Epithelial cell of esophagus (primary cell): ENCODE data around the gene CSNK1G2.

Experiments
- DNase-seq: peaks from one replicate; pipeline ENCODE4 v3.0.0; 2010; ENCODE audit warnings: low read depth
- H3K4me3 ChIP-seq: 2 replicates; pipeline ENCODE4 v1.5.1; 2011; ENCODE audit warnings: mild to moderate bottlenecking, low read length, control low read depth
- CTCF ChIP-seq: IDR thresholded peaks from 2 replicates; pipeline ENCODE4 v1.5.1; 2011; ENCODE audit warnings: low read depth, mild to moderate bottlenecking, low read length, control low read depth, inconsistent platforms; ENCODE audit not compliant: insufficient read depth; ENCODE audit errors: missing control alignments

The CSNK1G2 gene

GRCh38 chr19:1905110-1905862, 35.7 kb upstream of the CSNK1G2 start, which contains the start of the genes ADAT3 and SCAMP4:
Gene ADAT3, plus strand, starts transcription at chr19:1905399. Its CDS starts 6,649 bp downstream, at chr19:1912048.
Gene SCAMP4, plus strand, starts transcription at chr19:1905399. Its CDS starts 9,621 bp downstream, at chr19:1915020.
- TF ChIP-seq CTCF, result no peak
- peak; percentile 100 for DNase-seq
- H3K4me3 ChIP-seq, result peak within 1 kb of the TSS; percentile 64

- H3K4me3 ChIP-seq, result peak overlapping the region; percentile 64
- DNase-seq, result no peak
- TF ChIP-seq CTCF, result no peak
These were observed 35.1 kb upstream of the CSNK1G2 start for GRCh38 chr19:1905863-1906375.

GRCh38 chr19:1906985-1907562, 33.9 kb upstream of the CSNK1G2 start:
- peak overlapping the region; percentile 30 for H3K4me3 ChIP-seq
- no peak for DNase-seq
- no peak for TF ChIP-seq CTCF

- H3K4me3 ChIP-seq, result peak overlapping the region; percentile 30
- DNase-seq, result peak; percentile 76
- TF ChIP-seq CTCF, result no peak
These were observed 33.2 kb upstream of the CSNK1G2 start for GRCh38 chr19:1907563-1908363.

DNA sequence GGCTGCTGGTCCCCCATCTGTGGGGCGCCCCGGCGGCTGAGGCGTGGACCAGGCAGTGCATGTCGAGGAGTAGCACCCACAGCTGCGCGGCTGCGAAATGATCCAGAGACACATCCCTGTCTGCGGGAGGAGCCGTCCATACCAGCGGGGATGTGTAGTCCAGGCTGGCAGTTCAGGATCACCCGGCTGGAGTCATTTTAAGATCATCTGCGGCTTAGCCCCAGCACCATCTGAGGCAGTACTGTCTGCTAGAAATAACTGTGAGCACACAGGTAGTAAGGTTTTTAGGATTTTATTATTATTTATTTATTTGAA, 32.7 kb upstream of the CSNK1G2 start:
- no peak for TF ChIP-seq CTCF
- DNase-seq, result no peak
- H3K4me3 ChIP-seq, result peak overlapping the region; percentile 30

- no peak for DNase-seq
- TF ChIP-seq CTCF, result no peak
- H3K4me3 ChIP-seq, result no peak overlapping the region
These were observed 31.3 kb upstream of the CSNK1G2 start for GRCh38 chr19:1909761-1910080.
